ENCODE data around the gene HS6ST3. TPM values are rescaled to one million over a fixed set of nuclear protein-coding genes. Genes with fewer than 3 reads are reported as not detected.

HS6ST3 gene
- total and polyA plus RNA-seq, 5 donors from 2014 or later: not detected

- Mint-ChIP-seq H3K4me1 (no peaks in the 10 kb centered on the region), H3K27ac (no peak overlapping the region), H3K27me3 (no peaks in the 10 kb centered on the region), H3K9me3 (peaks cover 0 to 18% (median 7%) of the 10 kb centered on the region in 7 donors), H3K4me3 (no peak overlapping the region), H3K36me3 (no peaks in the 10 kb centered on the region)
- no peaks in the 10 kb centered on the region for H3K4me1 ChIP-seq (ENCODE audit: control insufficient read depth, insufficient read depth, low read length, poor library complexity, severe bottlenecking)
- H3K27me3 ChIP-seq (ENCODE audit: control insufficient read depth, insufficient read depth, low read length): no peaks in the 10 kb centered on the region
- H3K36me3 ChIP-seq (ENCODE audit: control insufficient read depth, insufficient read depth, low read length): no peaks in the 10 kb centered on the region
- no peaks in the 10 kb centered on the region for H3K9me3 ChIP-seq (ENCODE audit: control insufficient read depth in 2 of 2, low read length in 2 of 2)
- ATAC-seq (ENCODE audit: low read depth in 2 of 2) (no peak), DNase-seq (no peak)
- no peak overlapping the region for H3K4me3 ChIP-seq (ENCODE audit: low read depth, low read length)
- H3K27ac ChIP-seq (ENCODE audit: insufficient read depth, low read length, poor library complexity, severe bottlenecking): no peak overlapping the region
Measured at GRCh38 chr13:96696389-96696900, 606.5 kb downstream of the HS6ST3 start.

- no peaks in the 10 kb centered on the region for H3K4me1 Mint-ChIP-seq
Measured at GRCh38 chr13:96700657-96701056, 610.8 kb downstream of the HS6ST3 start.

DNA sequence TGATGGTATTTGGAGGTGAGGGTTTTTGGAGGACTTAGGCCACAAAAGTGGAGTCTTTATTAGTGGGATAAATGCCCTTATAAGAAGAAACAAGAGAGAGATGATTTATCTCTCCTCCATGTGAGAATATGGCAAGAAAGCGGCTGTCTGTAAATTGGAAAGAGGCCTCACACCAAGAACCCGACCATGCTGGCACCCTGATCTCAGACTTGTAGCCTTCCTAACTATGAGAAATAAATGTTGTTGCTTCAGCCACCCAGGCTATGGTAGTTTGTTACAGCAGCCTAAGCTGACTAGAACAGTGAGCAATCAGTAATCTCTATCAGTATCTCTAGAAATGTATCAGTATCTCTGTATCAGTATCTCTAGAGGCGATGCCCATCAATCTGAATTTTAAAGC lies 617.2 kb downstream of the HS6ST3 start:
- Histone ChIP-seq H3K27me3 (ENCODE audit: control insufficient read depth, insufficient read depth, low read length) (no peaks in the 10 kb centered on the region), H3K4me3 (ENCODE audit: low read depth, low read length) (no peak overlapping the region), H3K4me1 (ENCODE audit: control insufficient read depth, insufficient read depth, low read length, poor library complexity, severe bottlenecking) (no peaks in the 10 kb centered on the region), H3K36me3 (ENCODE audit: control insufficient read depth, insufficient read depth, low read length) (no peaks in the 10 kb centered on the region), H3K9me3 (ENCODE audit: control insufficient read depth in 2 of 2, low read length in 2 of 2) (no peaks in the 10 kb centered on the region), H3K27ac (ENCODE audit: insufficient read depth, low read length, poor library complexity, severe bottlenecking) (no peak overlapping the region)
- Mint-ChIP-seq H3K4me3 (no peak overlapping the region), H3K9me3 (peaks cover 2 to 15% (median 5%) of the 10 kb centered on the region in 7 donors), H3K4me1 (no peaks in the 10 kb centered on the region), H3K27me3 (no peaks in the 10 kb centered on the region), H3K36me3 (no peaks in the 10 kb centered on the region), H3K27ac (no peak overlapping the region)
- ATAC-seq (ENCODE audit: low read depth in 2 of 2): no peak
- no peak for DNase-seq

More at GRCh38 chr13:96700657-96701056, 610.8 kb downstream of the HS6ST3 start:
- ATAC-seq (ENCODE audit: low read depth in 2 of 2) (no peak), DNase-seq (no peak)
- Mint-ChIP-seq H3K27me3 (no peaks in the 10 kb centered on the region), H3K4me3 (no peak overlapping the region), H3K27ac (no peak overlapping the region), H3K36me3 (no peaks in the 10 kb centered on the region), H3K9me3 (peaks cover 2 to 13% (median 7%) of the 10 kb centered on the region in 7 donors)
- Histone ChIP-seq H3K9me3 (ENCODE audit: control insufficient read depth in 2 of 2, low read length in 2 of 2) (no peaks in the 10 kb centered on the region), H3K36me3 (ENCODE audit: control insufficient read depth, insufficient read depth, low read length) (no peaks in the 10 kb centered on the region), H3K27ac (ENCODE audit: insufficient read depth, low read length, poor library complexity, severe bottlenecking) (no peak overlapping the region), H3K4me3 (ENCODE audit: low read depth, low read length) (no peak overlapping the region), H3K27me3 (ENCODE audit: control insufficient read depth, insufficient read depth, low read length) (no peaks in the 10 kb centered on the region), H3K4me1 (ENCODE audit: control insufficient read depth, insufficient read depth, low read length, poor library complexity, severe bottlenecking) (no peaks in the 10 kb centered on the region)

- Mint-ChIP-seq H3K36me3 (no peaks in the 10 kb centered on the region), H3K4me3 (no peak overlapping the region), H3K9me3 (peaks cover 0 to 14% (median 3%) of the 10 kb centered on the region in 7 donors), H3K4me1 (no peaks in the 10 kb centered on the region), H3K27ac (no peak overlapping the region), H3K27me3 (no peaks in the 10 kb centered on the region)
- ATAC-seq (ENCODE audit: low read depth in 2 of 2) (no peak), DNase-seq (no peak)
- Histone ChIP-seq H3K27ac (ENCODE audit: insufficient read depth, low read length, poor library complexity, severe bottlenecking) (no peak overlapping the region), H3K27me3 (ENCODE audit: control insufficient read depth, insufficient read depth, low read length) (no peaks in the 10 kb centered on the region), H3K36me3 (ENCODE audit: control insufficient read depth, insufficient read depth, low read length) (no peaks in the 10 kb centered on the region), H3K4me3 (ENCODE audit: low read depth, low read length) (no peak overlapping the region), H3K9me3 (ENCODE audit: control insufficient read depth in 2 of 2, low read length in 2 of 2) (no peaks in the 10 kb centered on the region), H3K4me1 (ENCODE audit: control insufficient read depth, insufficient read depth, low read length, poor library complexity, severe bottlenecking) (no peaks in the 10 kb centered on the region)
Measured at GRCh38 chr13:96710166-96710862, 620.4 kb downstream of the HS6ST3 start.

DNA sequence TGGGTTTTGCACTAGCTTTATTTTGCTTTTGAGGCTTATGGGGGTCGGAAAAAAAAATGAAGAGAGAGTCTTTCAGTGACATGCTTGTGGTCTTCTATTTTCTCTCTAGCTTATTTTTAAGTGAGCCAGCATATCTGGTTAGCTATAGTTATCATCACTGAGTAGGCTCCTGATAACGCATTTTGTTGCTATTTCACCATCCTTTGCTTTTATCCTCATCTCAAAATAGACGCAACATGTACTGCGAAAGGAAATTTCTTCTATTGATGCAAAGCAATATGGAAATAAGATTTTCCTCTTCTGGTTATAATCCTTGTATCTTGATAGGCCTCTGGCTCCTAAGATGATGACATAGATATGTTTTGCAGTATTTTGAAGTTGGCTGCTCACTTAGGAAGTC lies 630.5 kb downstream of the HS6ST3 start:
- no peaks in the 10 kb centered on the region for H3K4me1 Mint-ChIP-seq
- H3K27me3 Mint-ChIP-seq: no peaks in the 10 kb centered on the region
- H3K9me3 ChIP-seq (ENCODE audit: control insufficient read depth in 2 of 2, low read length in 2 of 2): no peaks in the 10 kb centered on the region

GRCh38 chr13:96726651-96727050 lies 636.7 kb downstream of the HS6ST3 start:
- H3K27me3 ChIP-seq (ENCODE audit: control insufficient read depth, insufficient read depth, low read length): no peaks in the 10 kb centered on the region
- H3K27ac Mint-ChIP-seq: no peak overlapping the region
- H3K9me3 ChIP-seq (ENCODE audit: control insufficient read depth in 2 of 2, low read length in 2 of 2): no peaks in the 10 kb centered on the region
- H3K4me1 Mint-ChIP-seq: no peaks in the 10 kb centered on the region
- H3K27ac ChIP-seq (ENCODE audit: insufficient read depth, low read length, poor library complexity, severe bottlenecking): no peak overlapping the region
- H3K36me3 Mint-ChIP-seq: no peaks in the 10 kb centered on the region
- peaks cover 1 to 18% (median 4%) of the 10 kb centered on the region in 7 donors for H3K9me3 Mint-ChIP-seq
- DNase-seq (no peak), ATAC-seq (ENCODE audit: low read depth in 2 of 2) (no peak)
- no peak overlapping the region for H3K4me3 Mint-ChIP-seq
- no peaks in the 10 kb centered on the region for H3K36me3 ChIP-seq (ENCODE audit: control insufficient read depth, insufficient read depth, low read length)
- H3K4me1 ChIP-seq (ENCODE audit: control insufficient read depth, insufficient read depth, low read length, poor library complexity, severe bottlenecking): no peaks in the 10 kb centered on the region
- no peak overlapping the region for H3K4me3 ChIP-seq (ENCODE audit: low read depth, low read length)
- no peaks in the 10 kb centered on the region for H3K27me3 Mint-ChIP-seq

More for the DNA sequence above, 630.5 kb downstream of the HS6ST3 start:
- DNase-seq (no peak), ATAC-seq (ENCODE audit: low read depth in 2 of 2) (no peak)
- Histone ChIP-seq H3K36me3 (ENCODE audit: control insufficient read depth, insufficient read depth, low read length) (no peaks in the 10 kb centered on the region), H3K4me3 (ENCODE audit: low read depth, low read length) (no peak overlapping the region), H3K4me1 (ENCODE audit: control insufficient read depth, insufficient read depth, low read length, poor library complexity, severe bottlenecking) (no peaks in the 10 kb centered on the region), H3K27me3 (ENCODE audit: control insufficient read depth, insufficient read depth, low read length) (no peaks in the 10 kb centered on the region), H3K27ac (ENCODE audit: insufficient read depth, low read length, poor library complexity, severe bottlenecking) (no peak overlapping the region)
- Mint-ChIP-seq H3K9me3 (peaks cover 0 to 6% (median 2%) of the 10 kb centered on the region in 7 donors), H3K27ac (no peak overlapping the region), H3K4me3 (no peak overlapping the region), H3K36me3 (no peaks in the 10 kb centered on the region)

GRCh38 chr13:96728463-96728862 lies 638.6 kb downstream of the HS6ST3 start:
- no peaks in the 10 kb centered on the region for H3K4me1 ChIP-seq (ENCODE audit: control insufficient read depth, insufficient read depth, low read length, poor library complexity, severe bottlenecking)
- H3K27me3 Mint-ChIP-seq: no peaks in the 10 kb centered on the region
- H3K9me3 ChIP-seq (ENCODE audit: control insufficient read depth in 2 of 2, low read length in 2 of 2): no peaks in the 10 kb centered on the region
- no peak overlapping the region for H3K4me3 Mint-ChIP-seq
- H3K4me1 Mint-ChIP-seq: no peaks in the 10 kb centered on the region
- DNase-seq: no peak
- peaks cover 0 to 18% (median 4%) of the 10 kb centered on the region in 7 donors for H3K9me3 Mint-ChIP-seq
- no peak overlapping the region for H3K4me3 ChIP-seq (ENCODE audit: low read depth, low read length)
- ATAC-seq (ENCODE audit: low read depth in 2 of 2): no peak
- H3K36me3 ChIP-seq (ENCODE audit: control insufficient read depth, insufficient read depth, low read length): no peaks in the 10 kb centered on the region
- no peak overlapping the region for H3K27ac Mint-ChIP-seq
- H3K36me3 Mint-ChIP-seq: no peaks in the 10 kb centered on the region
- no peak overlapping the region for H3K27ac ChIP-seq (ENCODE audit: insufficient read depth, low read length, poor library complexity, severe bottlenecking)
- H3K27me3 ChIP-seq (ENCODE audit: control insufficient read depth, insufficient read depth, low read length): no peaks in the 10 kb centered on the region

DNA sequence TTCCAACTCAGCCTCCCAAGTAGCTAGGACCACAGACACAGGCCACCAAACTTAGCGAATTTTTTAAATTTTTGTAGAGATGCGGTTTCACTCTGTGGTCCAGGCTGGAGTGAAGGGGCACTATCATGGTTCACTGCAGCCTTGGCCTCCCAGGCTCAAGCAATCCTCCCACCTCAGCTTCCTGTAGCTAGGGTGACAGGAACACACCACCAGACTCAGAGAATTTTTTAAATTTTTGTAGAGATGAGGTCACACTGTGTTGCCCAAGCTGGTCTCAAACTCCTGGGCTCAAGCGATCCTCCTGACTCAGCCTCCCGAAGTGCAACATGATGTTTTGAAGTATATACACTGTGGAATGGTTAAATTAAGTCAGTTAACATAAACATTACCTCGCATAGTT lies 640.8 kb downstream of the HS6ST3 start:
- ATAC-seq (ENCODE audit: low read depth in 2 of 2) (no peak), DNase-seq (no peak)
- no peaks in the 10 kb centered on the region for H3K27me3 ChIP-seq (ENCODE audit: control insufficient read depth, insufficient read depth, low read length)
- H3K4me3 ChIP-seq (ENCODE audit: low read depth, low read length): no peak overlapping the region
- Mint-ChIP-seq H3K36me3 (no peaks in the 10 kb centered on the region), H3K4me1 (no peaks in the 10 kb centered on the region), H3K4me3 (no peak overlapping the region), H3K27ac (no peak overlapping the region), H3K27me3 (no peaks in the 10 kb centered on the region), H3K9me3 (peaks cover 0 to 21% (median 4%) of the 10 kb centered on the region in 7 donors)
- no peaks in the 10 kb centered on the region for H3K9me3 ChIP-seq (ENCODE audit: control insufficient read depth in 2 of 2, low read length in 2 of 2)
- no peaks in the 10 kb centered on the region for H3K4me1 ChIP-seq (ENCODE audit: control insufficient read depth, insufficient read depth, low read length, poor library complexity, severe bottlenecking)
- no peak overlapping the region for H3K27ac ChIP-seq (ENCODE audit: insufficient read depth, low read length, poor library complexity, severe bottlenecking)
- H3K36me3 ChIP-seq (ENCODE audit: control insufficient read depth, insufficient read depth, low read length): no peaks in the 10 kb centered on the region
